ENCODE data around the gene RMC1. TPM values are rescaled to one million over a fixed set of nuclear protein-coding genes. Genes with fewer than 3 reads are reported as not detected.
A peak's percentile ranks its signal among the peaks of the same experiment; 100 is the strongest.
"Not testable (repeated sequence)": the region's sequence is repeated elsewhere in the genome, so short reads cannot be mapped to it uniquely, and the experiment has no call there.

RMC1 gene
- total RNA-seq, 1 experiment from 2014 or later, result 24.7 TPM

- peaks cover 33% of the 10 kb centered on the region for H3K36me3 Mint-ChIP-seq (ENCODE audit: insufficient read depth, unreplicated experiment)
- H3K27me3 Mint-ChIP-seq (ENCODE audit: insufficient read depth, unreplicated experiment), result no peaks in the 10 kb centered on the region
- BruUV-seq (replicated peaks), result no TSS peak
- no peak for TF ChIP-seq CTCF (IDR thresholded peaks at IDR 0.05; ENCODE audit: unreplicated experiment)
- peaks cover 12% of the 10 kb centered on the region for H3K4me1 Mint-ChIP-seq (ENCODE audit: insufficient read depth, unreplicated experiment)
- DNase-seq (ENCODE audit: unreplicated experiment), result no peak
- peak overlapping the region; percentile 81 for H3K4me3 Mint-ChIP-seq (ENCODE audit: unreplicated experiment)
- CTCF ChIA-PET, result interaction anchor here (0.6 to 3.2 kb wide), 11 partner anchors 11 to 883 kb away, joined by 3 to 25 read pairs (median 3); no protein-coding TSS in a partner anchor
- intact Hi-C loops (cut with micrococcal nuclease), result no loop called here
- peak overlapping the region; percentile 88 for H3K27ac Mint-ChIP-seq (ENCODE audit: low read depth, unreplicated experiment)
- POLR2A ChIA-PET, result interaction anchor here (1.0 to 3.9 kb wide), 8 partner anchors 11 to 473 kb away, joined by 3 to 27 read pairs (median 3); partner anchors contain the start of gene RIOK3
- no peaks in the 10 kb centered on the region for H3K9me3 Mint-ChIP-seq (ENCODE audit: unreplicated experiment)
Measured at GRCh38 chr18:23504720-23505119, 1.4 kb downstream of the RMC1 start.

- no peak for DNase-seq (ENCODE audit: unreplicated experiment)
- Mint-ChIP-seq H3K27ac (ENCODE audit: low read depth, unreplicated experiment) (no peak overlapping the region), H3K9me3 (ENCODE audit: unreplicated experiment) (no peaks in the 10 kb centered on the region), H3K36me3 (ENCODE audit: insufficient read depth, unreplicated experiment) (peaks cover 47% of the 10 kb centered on the region), H3K27me3 (ENCODE audit: insufficient read depth, unreplicated experiment) (no peaks in the 10 kb centered on the region), H3K4me1 (ENCODE audit: insufficient read depth, unreplicated experiment) (peaks cover 12% of the 10 kb centered on the region), H3K4me3 (ENCODE audit: unreplicated experiment) (no peak overlapping the region)
- no TSS peak for BruUV-seq (replicated peaks)
- POLR2A ChIA-PET, result interaction anchor here (3.9 kb wide), 1 partner anchor 9 kb away, joined by 19 read pairs; no protein-coding TSS in a partner anchor
- intact Hi-C loops (cut with micrococcal nuclease), result no loop called here
- CTCF ChIA-PET, result interaction anchor here (0.6 to 3.2 kb wide), 2 partner anchors 9 to 425 kb away, joined by 4 to 25 read pairs; no protein-coding TSS in a partner anchor
- no peak for TF ChIP-seq CTCF (IDR thresholded peaks at IDR 0.05; ENCODE audit: unreplicated experiment)
Measured at GRCh38 chr18:23506393-23506792, 3.1 kb downstream of the RMC1 start.

GRCh38 chr18:23510923-23511322 is 7.6 kb downstream of the RMC1 start:
- intact Hi-C loops (cut with micrococcal nuclease); H3K27ac Mint-ChIP-seq (ENCODE audit: low read depth, unreplicated experiment); H3K9me3 Mint-ChIP-seq (ENCODE audit: unreplicated experiment); H3K27me3 Mint-ChIP-seq (ENCODE audit: insufficient read depth, unreplicated experiment); BruUV-seq (replicated peaks); H3K4me3 Mint-ChIP-seq (ENCODE audit: unreplicated experiment); DNase-seq (ENCODE audit: unreplicated experiment); POLR2A ChIA-PET: not testable (repeated sequence)
- peaks cover 68% of the 10 kb centered on the region for H3K36me3 Mint-ChIP-seq (ENCODE audit: insufficient read depth, unreplicated experiment)
- peaks cover 16% of the 10 kb centered on the region for H3K4me1 Mint-ChIP-seq (ENCODE audit: insufficient read depth, unreplicated experiment)
- CTCF ChIA-PET, result interaction anchor here (0.9 kb wide), 1 partner anchor 74 kb away, joined by 3 read pairs; no protein-coding TSS in a partner anchor

GRCh38 chr18:23512216-23512615 is 8.9 kb downstream of the RMC1 start:
- H3K4me3 Mint-ChIP-seq (ENCODE audit: unreplicated experiment); H3K27ac Mint-ChIP-seq (ENCODE audit: low read depth, unreplicated experiment); intact Hi-C loops (cut with micrococcal nuclease); DNase-seq (ENCODE audit: unreplicated experiment); H3K27me3 Mint-ChIP-seq (ENCODE audit: insufficient read depth, unreplicated experiment); H3K9me3 Mint-ChIP-seq (ENCODE audit: unreplicated experiment); BruUV-seq (replicated peaks): not testable (repeated sequence)
- Mint-ChIP-seq H3K4me1 (ENCODE audit: insufficient read depth, unreplicated experiment) (peaks cover 17% of the 10 kb centered on the region), H3K36me3 (ENCODE audit: insufficient read depth, unreplicated experiment) (peaks cover 77% of the 10 kb centered on the region)
- ChIA-PET CTCF (interaction anchor here (0.6 to 0.9 kb wide), 2 partner anchors 37 to 75 kb away, joined by 3 read pairs; no protein-coding TSS in a partner anchor), POLR2A (interaction anchor here (0.6 kb wide), 1 partner anchor 11 kb away, joined by 3 read pairs; no protein-coding TSS in a partner anchor)

GRCh38 chr18:23512641-23513040 is 9.3 kb downstream of the RMC1 start:
- peaks cover 17% of the 10 kb centered on the region for H3K4me1 Mint-ChIP-seq (ENCODE audit: insufficient read depth, unreplicated experiment)
- TF ChIP-seq CTCF (IDR thresholded peaks at IDR 0.05; ENCODE audit: unreplicated experiment), result no peak
- intact Hi-C loops (cut with micrococcal nuclease), result no loop called here
- H3K4me3 Mint-ChIP-seq (ENCODE audit: unreplicated experiment), result no peak overlapping the region
- H3K27me3 Mint-ChIP-seq (ENCODE audit: insufficient read depth, unreplicated experiment), result no peaks in the 10 kb centered on the region
- H3K27ac Mint-ChIP-seq (ENCODE audit: low read depth, unreplicated experiment), result no peak overlapping the region
- ChIA-PET CTCF (interaction anchor here (0.6 kb wide), 1 partner anchor 14 kb away, joined by 3 read pairs; no protein-coding TSS in a partner anchor), POLR2A (interaction anchor here (0.6 kb wide), 1 partner anchor 12 kb away, joined by 3 read pairs; no protein-coding TSS in a partner anchor)
- BruUV-seq (replicated peaks), result no TSS peak
- H3K9me3 Mint-ChIP-seq (ENCODE audit: unreplicated experiment), result no peaks in the 10 kb centered on the region
- peaks cover 77% of the 10 kb centered on the region for H3K36me3 Mint-ChIP-seq (ENCODE audit: insufficient read depth, unreplicated experiment)
- DNase-seq (ENCODE audit: unreplicated experiment), result no peak

All from MCF 10A (cell line).